Peyer's patch (tissue), 4 donors: ENCODE results near the gene SLCO3A1. TPM values are rescaled to one million over a fixed set of nuclear protein-coding genes. Genes with fewer than 3 reads are reported as not detected.

Source experiments
- DNase-seq, 3 donors: peaks; one replicate each; pipeline ENCODE4 v3.0.0-alpha.2; 2017 to 2019
- H3K27ac ChIP-seq, 4 donors: fragments of 200-600 bp; sonication (generic); one replicate each; pipeline ENCODE4 v1.5.1; 2016 to 2019
- H3K27me3 ChIP-seq, 2 donors: fragments of 200-600 bp; sonication (generic); one replicate each; pipeline ENCODE4 v1.5.1; 2019
- H3K36me3 ChIP-seq, 3 donors: fragments of 200-600 bp; sonication (generic); one replicate each; pipeline ENCODE4 v1.5.1; 2016 to 2019
- H3K4me1 ChIP-seq, 4 donors: fragments of 200-600 bp; sonication (generic); one replicate each; pipeline ENCODE4 v1.5.1; 2016 to 2019
- H3K4me3 ChIP-seq, 4 donors: fragments of 200-600 bp; sonication (generic); 1 replicate in 3 of 4; 2 replicates in 1 of 4; pipeline ENCODE4 v1.5.1; 2016 to 2019; ENCODE audit warnings: mild to moderate bottlenecking in 1 of 4
- H3K9me3 ChIP-seq, 4 donors: fragments of 200-600 bp; sonication (generic); one replicate each; pipeline ENCODE4 v1.5.1; 2016 to 2019; ENCODE audit warnings: mild to moderate bottlenecking in 1 of 4
- POLR2A ChIP-seq, 2 donors: fragments of 450-650 bp; IDR thresholded peaks; one replicate each; pipeline ENCODE4 v1.5.1; 2017; ENCODE audit warnings: antibody characterized with exemption in 2 of 2, mild to moderate bottlenecking in 2 of 2, moderate library complexity in 2 of 2
- total RNA-seq, 4 donors: library from RNA; depleted of rRNA; stranded (reverse); fragments of >200 nt; gene quantifications; one replicate each; pipeline ENCODE4 v1.1.0, GENCODE V29; 2016
- TF ChIP-seq, protein P1 (sequence below), 6 experiments: fragments of 450-650 bp in 4 of 6; fragments of 200-600 bp in 2 of 6; sonication (generic) in 1 of 6; IDR thresholded peaks; one replicate each; pipeline ENCODE4 v1.5.1; 2017 to 2019; ENCODE audit warnings: antibody characterized with exemption in 6 of 6, mild to moderate bottlenecking in 3 of 6, moderate library complexity in 1 of 6

The SLCO3A1 gene
- total RNA-seq, 4 donors from 2014 or later = 2.1 to 8.3 (median 5.0) TPM

DNA sequence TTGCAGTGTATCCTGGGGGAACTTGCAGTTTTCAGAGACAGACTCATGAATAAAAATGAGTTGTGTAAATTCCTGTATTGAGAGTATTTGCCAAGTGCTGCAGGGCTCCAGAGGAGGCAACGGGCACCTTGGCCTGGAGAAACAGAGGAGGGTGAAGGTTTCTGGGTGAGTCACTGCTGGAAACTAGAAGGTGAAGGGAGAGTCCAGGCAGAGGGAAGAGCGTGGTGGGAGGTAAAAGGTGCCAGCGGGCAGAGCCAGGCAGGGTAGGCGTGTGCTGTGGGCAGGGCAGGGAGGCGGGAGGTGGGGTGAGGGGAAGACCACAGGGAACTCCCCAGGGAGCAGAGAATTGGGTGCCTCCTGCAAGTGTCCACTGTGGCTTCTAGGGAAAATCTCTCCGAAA lies 120.8 kb downstream of the SLCO3A1 start:
- Histone ChIP-seq H3K27ac (no peak overlapping the region), H3K27me3 (no peaks in the 10 kb centered on the region), H3K9me3 (no peaks in the 10 kb centered on the region), H3K4me3 (no peak overlapping the region), H3K36me3 (no peaks in the 10 kb centered on the region), H3K4me1 (peaks cover 0 to 5% (median 0%) of the 10 kb centered on the region in 4 donors)
- TF ChIP-seq POLR2A (IDR thresholded peaks at IDR 0.05) = no peak
- TF ChIP-seq, protein P1, sequence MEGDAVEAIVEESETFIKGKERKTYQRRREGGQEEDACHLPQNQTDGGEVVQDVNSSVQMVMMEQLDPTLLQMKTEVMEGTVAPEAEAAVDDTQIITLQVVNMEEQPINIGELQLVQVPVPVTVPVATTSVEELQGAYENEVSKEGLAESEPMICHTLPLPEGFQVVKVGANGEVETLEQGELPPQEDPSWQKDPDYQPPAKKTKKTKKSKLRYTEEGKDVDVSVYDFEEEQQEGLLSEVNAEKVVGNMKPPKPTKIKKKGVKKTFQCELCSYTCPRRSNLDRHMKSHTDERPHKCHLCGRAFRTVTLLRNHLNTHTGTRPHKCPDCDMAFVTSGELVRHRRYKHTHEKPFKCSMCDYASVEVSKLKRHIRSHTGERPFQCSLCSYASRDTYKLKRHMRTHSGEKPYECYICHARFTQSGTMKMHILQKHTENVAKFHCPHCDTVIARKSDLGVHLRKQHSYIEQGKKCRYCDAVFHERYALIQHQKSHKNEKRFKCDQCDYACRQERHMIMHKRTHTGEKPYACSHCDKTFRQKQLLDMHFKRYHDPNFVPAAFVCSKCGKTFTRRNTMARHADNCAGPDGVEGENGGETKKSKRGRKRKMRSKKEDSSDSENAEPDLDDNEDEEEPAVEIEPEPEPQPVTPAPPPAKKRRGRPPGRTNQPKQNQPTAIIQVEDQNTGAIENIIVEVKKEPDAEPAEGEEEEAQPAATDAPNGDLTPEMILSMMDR (IDR thresholded peaks at IDR 0.05) = no peak
- no peak for DNase-seq

DNA sequence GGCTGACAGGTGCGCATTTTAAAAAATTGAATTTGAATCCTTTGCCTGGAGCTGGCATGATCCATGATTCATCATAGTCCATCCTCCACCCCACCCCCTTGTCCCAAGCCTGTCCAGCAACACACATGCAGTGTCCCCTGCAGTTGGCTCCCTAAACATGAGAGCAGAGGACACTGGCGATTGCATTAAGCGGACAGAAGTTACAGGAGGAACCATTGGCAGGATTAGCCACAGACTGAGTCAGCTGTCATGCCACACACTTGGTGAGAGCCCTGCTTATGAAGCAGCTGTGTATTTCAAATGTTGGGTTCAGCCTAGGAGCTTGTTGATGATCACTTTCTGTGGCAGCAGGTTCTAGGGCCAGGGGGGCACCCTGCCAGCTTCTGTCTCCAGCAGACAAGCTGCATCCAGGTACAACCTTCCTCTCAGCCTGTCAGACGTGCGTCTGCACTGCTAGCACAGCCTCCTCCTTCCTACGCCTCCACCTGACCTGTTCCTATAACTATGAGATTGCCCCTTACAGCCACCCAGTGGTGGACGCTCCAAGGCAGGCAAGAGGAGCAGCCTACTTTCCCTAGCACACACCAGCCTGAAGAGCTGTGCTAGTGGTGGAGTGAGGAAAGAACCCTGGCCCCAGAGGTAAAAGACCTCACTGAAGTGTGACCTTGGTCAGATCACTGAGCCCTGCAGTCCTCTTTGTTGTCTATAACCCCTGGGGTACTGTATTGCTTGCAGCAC lies 121.9 kb downstream of the SLCO3A1 start:
- no peak for TF ChIP-seq POLR2A (IDR thresholded peaks at IDR 0.05)
- TF ChIP-seq, protein P1 (IDR thresholded peaks at IDR 0.05) = no peak
- H3K4me3 ChIP-seq = no peak overlapping the region
- no peak overlapping the region for H3K27ac ChIP-seq
- H3K36me3 ChIP-seq = no peaks in the 10 kb centered on the region
- no peaks in the 10 kb centered on the region for H3K9me3 ChIP-seq
- no peak for DNase-seq
- no peaks in the 10 kb centered on the region for H3K27me3 ChIP-seq
- H3K4me1 ChIP-seq = no peaks in the 10 kb centered on the region

DNA sequence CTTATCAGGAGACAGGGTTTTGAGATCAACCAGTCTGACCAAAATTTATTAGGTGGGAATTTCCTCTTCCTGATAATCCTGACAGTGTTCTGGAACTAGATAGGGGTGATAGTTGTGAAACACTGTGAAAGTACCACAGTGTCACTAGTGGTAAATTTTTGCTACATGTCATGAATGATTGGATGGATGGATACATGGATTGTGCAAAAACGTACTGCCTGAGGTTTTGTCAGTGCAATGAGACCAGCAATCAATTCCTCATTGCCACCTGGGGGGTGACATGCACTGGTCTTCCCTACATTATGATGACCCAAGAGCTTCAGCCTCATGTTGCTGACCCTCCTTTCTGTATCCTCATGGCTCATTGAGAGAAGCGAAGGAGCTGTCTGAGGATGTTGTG lies 123.5 kb downstream of the SLCO3A1 start:
- Histone ChIP-seq H3K36me3 (no peaks in the 10 kb centered on the region), H3K4me3 (no peak overlapping the region), H3K4me1 (no peaks in the 10 kb centered on the region), H3K27me3 (no peaks in the 10 kb centered on the region), H3K27ac (no peak overlapping the region), H3K9me3 (no peaks in the 10 kb centered on the region)
- TF ChIP-seq POLR2A (IDR thresholded peaks at IDR 0.05) = no peak
- TF ChIP-seq, protein P1 (IDR thresholded peaks at IDR 0.05) = no peak
- no peak for DNase-seq

DNA sequence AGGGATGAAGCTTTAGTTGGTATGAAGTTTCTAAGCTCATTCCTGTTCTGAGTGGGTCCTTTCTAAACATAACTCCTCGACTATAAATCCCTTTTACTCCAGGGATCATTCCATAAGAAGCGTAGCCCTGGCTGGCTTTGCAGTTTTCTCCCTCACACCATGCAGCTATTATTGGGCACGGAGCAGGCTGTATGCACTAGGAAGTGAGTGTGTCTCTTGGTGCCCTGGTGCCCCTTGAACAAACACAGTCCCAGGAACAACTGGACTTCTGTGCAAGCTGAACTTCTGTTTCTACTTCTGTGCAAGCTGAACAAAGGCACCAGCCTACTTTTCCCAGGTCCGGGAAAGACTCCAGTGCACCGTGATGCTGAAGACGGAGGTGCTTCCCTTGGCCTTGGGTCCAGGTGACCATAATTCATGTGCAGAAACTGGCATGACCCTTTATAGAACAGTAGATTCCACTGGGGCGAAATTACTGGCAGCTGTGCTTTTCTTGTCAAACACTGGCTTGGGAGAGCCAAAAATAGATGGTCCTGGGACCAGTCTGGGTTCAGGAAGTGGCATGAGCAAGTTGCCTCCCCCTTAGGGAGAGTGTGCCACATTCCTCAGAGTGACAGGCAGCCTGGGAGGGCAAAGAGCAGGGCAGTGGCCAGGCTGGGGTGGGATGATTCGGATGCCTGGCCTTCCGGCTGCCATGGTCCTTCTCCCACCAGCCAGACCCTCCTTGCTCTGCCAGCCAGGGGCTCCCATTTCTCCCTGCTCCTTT lies 127.2 kb downstream of the SLCO3A1 start:
- Histone ChIP-seq H3K9me3 (no peaks in the 10 kb centered on the region), H3K27ac (no peak overlapping the region), H3K4me3 (no peak overlapping the region), H3K36me3 (no peaks in the 10 kb centered on the region), H3K4me1 (no peaks in the 10 kb centered on the region), H3K27me3 (no peaks in the 10 kb centered on the region)
- no peak for TF ChIP-seq POLR2A (IDR thresholded peaks at IDR 0.05)
- TF ChIP-seq, protein P1 (IDR thresholded peaks at IDR 0.05) = no peak
- no peak for DNase-seq

DNA sequence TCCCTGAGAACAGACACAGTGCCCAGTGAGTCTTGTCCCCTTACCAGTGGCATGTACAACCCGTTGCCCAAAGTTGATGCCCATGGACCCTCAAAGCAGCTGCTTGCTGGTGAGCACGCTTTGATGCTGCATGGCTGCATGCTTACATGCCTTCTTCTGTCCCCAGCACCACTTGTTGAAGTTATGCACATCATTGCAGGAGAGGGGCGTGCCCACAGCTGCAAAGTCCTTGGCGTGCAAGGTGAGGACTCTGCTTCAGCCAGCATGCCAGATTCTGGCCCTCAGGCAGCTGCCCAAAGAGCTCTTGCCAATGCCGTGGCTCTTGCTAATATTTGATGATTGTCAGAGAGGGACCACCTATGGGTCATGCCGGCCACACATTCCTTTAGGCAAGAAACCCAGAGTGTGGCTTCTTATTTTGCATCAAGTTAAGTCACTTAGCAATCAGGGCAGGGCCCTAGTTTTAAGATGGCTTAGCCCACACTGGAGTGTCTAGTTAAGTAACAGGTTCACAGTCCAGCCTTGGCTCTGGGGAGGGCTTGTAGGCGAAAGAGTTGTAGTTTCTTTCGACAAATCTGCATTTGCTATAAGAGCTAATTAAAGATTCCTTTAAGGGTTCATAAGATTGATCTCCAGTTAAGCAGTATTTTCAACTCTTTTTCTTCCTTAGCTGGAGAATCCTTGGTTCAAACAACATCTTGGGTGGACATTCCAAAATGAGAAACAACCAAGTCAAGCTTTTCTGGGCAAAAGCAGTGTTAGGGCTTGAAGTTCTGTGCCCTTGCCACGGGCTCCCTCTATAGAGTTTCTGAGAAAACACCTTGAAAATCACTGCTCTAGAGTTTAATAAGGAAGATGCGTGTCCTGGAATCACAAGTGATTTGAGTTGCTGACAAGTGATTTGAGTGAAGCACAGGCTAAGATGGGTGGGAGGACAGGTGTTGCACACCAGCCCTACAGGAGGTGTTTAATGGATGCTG lies 128.6 kb downstream of the SLCO3A1 start:
- Histone ChIP-seq H3K27me3 (no peaks in the 10 kb centered on the region), H3K4me3 (no peak overlapping the region), H3K4me1 (no peaks in the 10 kb centered on the region), H3K36me3 (no peaks in the 10 kb centered on the region), H3K27ac (no peak overlapping the region), H3K9me3 (no peaks in the 10 kb centered on the region)
- DNase-seq = no peak
- TF ChIP-seq POLR2A (IDR thresholded peaks at IDR 0.05) = no peak
- TF ChIP-seq, protein P1 (IDR thresholded peaks at IDR 0.05) = no peak
